Measurements from ENCODE around the gene ME3.

Gene ME3

DNA sequence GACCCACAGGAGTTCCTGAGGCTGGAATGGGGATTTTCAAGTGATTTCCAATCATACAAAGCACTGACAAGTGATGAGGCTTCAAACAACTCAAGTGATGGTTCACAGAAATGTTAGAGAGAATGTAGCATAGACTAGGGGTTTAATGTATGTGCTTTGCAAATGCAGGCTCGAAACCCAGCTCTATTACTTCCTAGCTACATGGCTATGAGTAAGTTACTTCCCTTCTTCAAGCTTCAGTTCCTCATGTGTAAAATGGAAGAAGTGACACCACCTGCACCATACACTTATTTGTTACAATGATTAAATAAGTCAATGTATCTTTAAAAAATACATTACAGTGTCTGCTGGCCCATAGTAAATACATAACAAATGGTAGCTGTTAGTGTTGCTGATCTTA lies 158.0 kb downstream of the ME3 start:
- peaks cover 13% of the 10 kb centered on the region for H3K4me1 ChIP-seq (ENCODE audit: control insufficient read depth, insufficient read depth, low read length)
- no peaks in the 10 kb centered on the region for H3K36me3 ChIP-seq (ENCODE audit: control insufficient read depth in 2 of 2, insufficient read depth in 2 of 2, low read length in 2 of 2)
- H3K4me3 ChIP-seq (ENCODE audit: low read length in 2 of 2), result no peak overlapping the region
- no peaks in the 10 kb centered on the region for H3K27me3 ChIP-seq (ENCODE audit: control insufficient read depth in 1 of 2, insufficient read depth in 2 of 2, low read length in 2 of 2)
- H3K9ac ChIP-seq (ENCODE audit: low read length in 2 of 2), result no peak overlapping the region
- no peak overlapping the region for H3K27ac ChIP-seq (ENCODE audit: low read length)
- H3K9me3 ChIP-seq (ENCODE audit: control insufficient read depth in 2 of 2, low read length in 2 of 2), result no peaks in the 10 kb centered on the region

GRCh38 chr11:86513746-86514373 lies 158.6 kb downstream of the ME3 start:
- Histone ChIP-seq H3K4me3 (ENCODE audit: low read length in 2 of 2) (no peak overlapping the region), H3K9me3 (ENCODE audit: control insufficient read depth in 2 of 2, low read length in 2 of 2) (no peaks in the 10 kb centered on the region), H3K36me3 (ENCODE audit: control insufficient read depth in 2 of 2, insufficient read depth in 2 of 2, low read length in 2 of 2) (no peaks in the 10 kb centered on the region), H3K9ac (ENCODE audit: low read length in 2 of 2) (no peak overlapping the region), H3K27ac (ENCODE audit: low read length) (no peak overlapping the region), H3K27me3 (ENCODE audit: control insufficient read depth in 1 of 2, insufficient read depth in 2 of 2, low read length in 2 of 2) (no peaks in the 10 kb centered on the region), H3K4me1 (ENCODE audit: control insufficient read depth, insufficient read depth, low read length) (peaks cover 13% of the 10 kb centered on the region)

DNA sequence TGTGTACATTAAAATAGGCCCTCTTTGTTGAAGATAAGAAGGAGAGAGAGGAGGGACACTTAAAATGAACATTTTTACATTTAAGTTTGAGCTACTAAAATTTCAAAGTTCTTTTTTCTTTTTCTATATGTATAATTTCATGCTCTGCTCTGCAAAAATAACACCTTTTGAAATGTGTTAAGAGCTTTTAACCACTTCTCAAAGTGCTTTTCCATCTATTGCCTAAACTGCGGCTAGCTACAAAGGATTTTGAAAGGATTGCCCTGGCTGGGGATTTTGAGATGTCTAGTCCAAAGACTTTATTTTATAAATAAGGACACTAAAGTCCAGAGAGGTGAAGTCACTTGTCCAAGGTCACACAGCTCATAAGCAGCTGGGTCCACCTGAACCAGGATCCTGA lies 159.3 kb downstream of the ME3 start:
- no peak overlapping the region for H3K9ac ChIP-seq (ENCODE audit: low read length in 2 of 2)
- H3K4me1 ChIP-seq (ENCODE audit: control insufficient read depth, insufficient read depth, low read length), result peaks cover 13% of the 10 kb centered on the region
- H3K27me3 ChIP-seq (ENCODE audit: control insufficient read depth in 1 of 2, insufficient read depth in 2 of 2, low read length in 2 of 2), result no peaks in the 10 kb centered on the region
- H3K27ac ChIP-seq (ENCODE audit: low read length), result no peak overlapping the region
- H3K9me3 ChIP-seq (ENCODE audit: control insufficient read depth in 2 of 2, low read length in 2 of 2), result no peaks in the 10 kb centered on the region
- H3K36me3 ChIP-seq (ENCODE audit: control insufficient read depth in 2 of 2, insufficient read depth in 2 of 2, low read length in 2 of 2), result no peaks in the 10 kb centered on the region
- H3K4me3 ChIP-seq (ENCODE audit: low read length in 2 of 2), result no peak overlapping the region

- peaks cover 0 to 4% of the 10 kb centered on the region in 2 donors for H3K36me3 ChIP-seq (ENCODE audit: control insufficient read depth in 2 of 2, insufficient read depth in 2 of 2, low read length in 2 of 2)
- H3K27me3 ChIP-seq (ENCODE audit: control insufficient read depth in 1 of 2, insufficient read depth in 2 of 2, low read length in 2 of 2), result no peaks in the 10 kb centered on the region
- peaks cover 7% of the 10 kb centered on the region for H3K4me1 ChIP-seq (ENCODE audit: control insufficient read depth, insufficient read depth, low read length)
- no peak overlapping the region for H3K27ac ChIP-seq (ENCODE audit: low read length)
- no peak overlapping the region for H3K4me3 ChIP-seq (ENCODE audit: low read length in 2 of 2)
- no peak overlapping the region for H3K9ac ChIP-seq (ENCODE audit: low read length in 2 of 2)
- H3K9me3 ChIP-seq (ENCODE audit: control insufficient read depth in 2 of 2, low read length in 2 of 2), result no peaks in the 10 kb centered on the region
These were observed 161.3 kb downstream of the ME3 start for GRCh38 chr11:86511086-86511551.

DNA sequence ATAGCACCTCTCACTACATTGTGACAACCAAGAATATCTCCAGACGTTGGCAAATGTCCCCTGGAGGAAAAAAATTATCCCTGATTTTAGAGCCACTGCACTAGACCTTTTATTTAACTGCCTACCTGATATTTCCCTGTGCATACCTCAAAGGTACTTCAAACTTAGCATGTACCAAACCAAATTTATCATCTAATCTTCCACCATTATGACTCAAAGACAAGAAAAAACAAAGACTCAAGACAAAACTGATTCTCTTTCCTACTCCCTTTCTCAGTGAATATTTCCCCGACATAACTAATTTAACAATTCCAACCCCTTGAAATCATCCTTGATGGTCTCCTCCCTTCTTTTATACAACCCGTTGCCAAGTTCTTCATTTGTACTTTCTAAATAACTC lies 161.7 kb downstream of the ME3 start:
- Histone ChIP-seq H3K9ac (ENCODE audit: low read length in 2 of 2) (no peak overlapping the region), H3K27me3 (ENCODE audit: control insufficient read depth in 1 of 2, insufficient read depth in 2 of 2, low read length in 2 of 2) (no peaks in the 10 kb centered on the region), H3K4me3 (ENCODE audit: low read length in 2 of 2) (no peak overlapping the region), H3K36me3 (ENCODE audit: control insufficient read depth in 2 of 2, insufficient read depth in 2 of 2, low read length in 2 of 2) (peaks cover under 1 to 4% of the 10 kb centered on the region in 2 donors), H3K9me3 (ENCODE audit: control insufficient read depth in 2 of 2, low read length in 2 of 2) (no peaks in the 10 kb centered on the region), H3K4me1 (ENCODE audit: control insufficient read depth, insufficient read depth, low read length) (peaks cover 5% of the 10 kb centered on the region), H3K27ac (ENCODE audit: low read length) (no peak overlapping the region)

DNA sequence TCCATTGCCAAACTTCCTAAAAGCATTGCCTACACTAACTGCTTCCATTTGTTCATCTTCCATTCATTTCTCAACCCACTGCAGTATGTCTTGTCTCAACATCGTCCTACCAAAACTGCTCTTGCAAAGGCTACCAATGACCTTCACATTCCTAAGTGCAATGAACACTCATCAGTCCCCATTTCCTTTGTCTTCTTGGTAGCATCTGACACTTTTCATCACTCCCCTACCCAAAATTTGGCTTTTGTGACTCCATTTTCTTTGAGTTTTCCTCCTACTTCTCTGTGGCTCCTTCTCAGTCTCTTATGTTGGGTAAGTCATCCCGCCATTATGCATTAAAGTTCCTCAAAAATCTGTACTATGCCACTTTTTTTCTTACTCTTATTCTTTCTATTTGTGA lies 162.3 kb downstream of the ME3 start:
- Histone ChIP-seq H3K9ac (ENCODE audit: low read length in 2 of 2) (no peak overlapping the region), H3K27ac (ENCODE audit: low read length) (no peak overlapping the region), H3K27me3 (ENCODE audit: control insufficient read depth in 1 of 2, insufficient read depth in 2 of 2, low read length in 2 of 2) (no peaks in the 10 kb centered on the region), H3K4me1 (ENCODE audit: control insufficient read depth, insufficient read depth, low read length) (peaks cover 3% of the 10 kb centered on the region), H3K36me3 (ENCODE audit: control insufficient read depth in 2 of 2, insufficient read depth in 2 of 2, low read length in 2 of 2) (peaks cover 4% of the 10 kb centered on the region in 2 donors), H3K9me3 (ENCODE audit: control insufficient read depth in 2 of 2, low read length in 2 of 2) (no peaks in the 10 kb centered on the region), H3K4me3 (ENCODE audit: low read length in 2 of 2) (no peak overlapping the region)

- Histone ChIP-seq H3K9ac (ENCODE audit: low read length in 2 of 2) (no peak overlapping the region), H3K27ac (ENCODE audit: low read length) (no peak overlapping the region), H3K4me1 (ENCODE audit: control insufficient read depth, insufficient read depth, low read length) (peaks cover 3% of the 10 kb centered on the region), H3K27me3 (ENCODE audit: control insufficient read depth in 1 of 2, insufficient read depth in 2 of 2, low read length in 2 of 2) (no peaks in the 10 kb centered on the region), H3K36me3 (ENCODE audit: control insufficient read depth in 2 of 2, insufficient read depth in 2 of 2, low read length in 2 of 2) (peaks cover 4% of the 10 kb centered on the region in 2 donors), H3K4me3 (ENCODE audit: low read length in 2 of 2) (no peak overlapping the region), H3K9me3 (ENCODE audit: control insufficient read depth in 2 of 2, low read length in 2 of 2) (no peaks in the 10 kb centered on the region)
These were observed 162.8 kb downstream of the ME3 start for GRCh38 chr11:86509588-86509974.

GRCh38 chr11:86508604-86509587 lies 163.5 kb downstream of the ME3 start:
- Histone ChIP-seq H3K36me3 (ENCODE audit: control insufficient read depth in 2 of 2, insufficient read depth in 2 of 2, low read length in 2 of 2) (peaks cover 4% of the 10 kb centered on the region in 2 donors), H3K4me3 (ENCODE audit: low read length in 2 of 2) (no peak overlapping the region), H3K27ac (ENCODE audit: low read length) (no peak overlapping the region), H3K4me1 (ENCODE audit: control insufficient read depth, insufficient read depth, low read length) (peaks cover 3% of the 10 kb centered on the region), H3K9ac (ENCODE audit: low read length in 2 of 2) (no peak overlapping the region), H3K9me3 (ENCODE audit: control insufficient read depth in 2 of 2, low read length in 2 of 2) (no peaks in the 10 kb centered on the region), H3K27me3 (ENCODE audit: control insufficient read depth in 1 of 2, insufficient read depth in 2 of 2, low read length in 2 of 2) (no peaks in the 10 kb centered on the region)

DNA sequence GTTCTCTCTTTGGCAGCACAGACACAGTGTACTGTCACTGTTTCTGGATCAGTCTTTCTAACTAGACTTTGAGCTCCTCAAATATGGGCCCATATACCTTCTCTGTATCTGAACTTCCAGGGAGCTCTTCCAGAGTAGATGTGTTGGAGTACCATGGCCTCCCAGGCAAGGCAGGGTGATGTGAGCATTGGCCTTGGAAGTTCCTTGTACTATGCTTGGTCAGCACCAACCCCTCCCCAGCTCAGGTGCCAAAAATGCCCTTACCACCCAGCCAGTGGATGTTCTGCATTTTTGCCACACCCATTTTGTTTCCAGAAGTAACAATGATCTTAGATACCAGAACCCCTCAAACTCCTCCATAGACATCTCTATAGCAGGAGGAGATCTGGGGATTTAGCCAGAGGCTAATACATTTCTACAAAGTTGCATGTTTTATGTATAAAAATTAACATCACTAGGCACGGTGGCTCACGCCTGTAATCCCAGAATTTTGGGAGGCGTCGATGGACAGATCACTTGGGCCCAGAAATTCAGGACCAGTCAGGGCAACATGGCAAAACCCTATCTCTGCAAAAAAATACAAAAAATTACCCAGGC lies 165.1 kb downstream of the ME3 start:
- H3K9ac ChIP-seq (ENCODE audit: low read length in 2 of 2), result no peak overlapping the region
- H3K36me3 ChIP-seq (ENCODE audit: control insufficient read depth in 2 of 2, insufficient read depth in 2 of 2, low read length in 2 of 2), result peaks cover 4 to 6% of the 10 kb centered on the region in 2 donors
- H3K9me3 ChIP-seq (ENCODE audit: control insufficient read depth in 2 of 2, low read length in 2 of 2), result no peaks in the 10 kb centered on the region
- no peak overlapping the region for H3K4me3 ChIP-seq (ENCODE audit: low read length in 2 of 2)
- H3K27ac ChIP-seq (ENCODE audit: low read length), result no peak overlapping the region
- H3K27me3 ChIP-seq (ENCODE audit: control insufficient read depth in 1 of 2, insufficient read depth in 2 of 2, low read length in 2 of 2), result no peaks in the 10 kb centered on the region
- H3K4me1 ChIP-seq (ENCODE audit: control insufficient read depth, insufficient read depth, low read length), result peaks cover 7% of the 10 kb centered on the region

DNA sequence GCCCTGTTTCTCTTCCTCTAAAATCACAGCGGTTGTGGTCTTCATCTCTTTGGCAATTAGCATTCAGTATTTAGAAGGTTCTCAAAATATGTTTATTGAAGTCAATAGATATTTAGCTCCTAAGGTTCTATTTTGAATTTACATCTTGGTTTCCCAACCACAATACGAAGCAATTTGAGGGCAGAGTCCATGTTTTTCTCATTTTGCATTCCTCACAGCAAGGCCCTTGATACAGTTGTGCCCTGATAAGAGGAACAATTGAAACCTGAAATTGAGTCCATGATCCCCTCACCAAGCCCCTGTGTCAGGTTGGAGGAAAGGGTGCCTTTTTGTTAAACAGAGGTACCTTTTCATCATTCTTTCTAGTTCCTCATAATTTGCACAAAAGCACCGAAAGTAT lies 166.2 kb downstream of the ME3 start:
- peaks cover 7% of the 10 kb centered on the region for H3K4me1 ChIP-seq (ENCODE audit: control insufficient read depth, insufficient read depth, low read length)
- H3K4me3 ChIP-seq (ENCODE audit: low read length in 2 of 2), result no peak overlapping the region
- no peak overlapping the region for H3K9ac ChIP-seq (ENCODE audit: low read length in 2 of 2)
- H3K27ac ChIP-seq (ENCODE audit: low read length), result no peak overlapping the region
- H3K9me3 ChIP-seq (ENCODE audit: control insufficient read depth in 2 of 2, low read length in 2 of 2), result no peaks in the 10 kb centered on the region
- H3K36me3 ChIP-seq (ENCODE audit: control insufficient read depth in 2 of 2, insufficient read depth in 2 of 2, low read length in 2 of 2), result peaks cover 4 to 6% of the 10 kb centered on the region in 2 donors
- H3K27me3 ChIP-seq (ENCODE audit: control insufficient read depth in 1 of 2, insufficient read depth in 2 of 2, low read length in 2 of 2), result no peaks in the 10 kb centered on the region

All from stomach smooth muscle (tissue), 2 donors.